K562 (cell line): ENCODE results near the gene BACE1-AS. TPM values are rescaled to one million over a fixed set of nuclear protein-coding genes. Genes with fewer than 3 reads are reported as not detected.

ENCODE experiments used
- ATF3 ChIP-seq, 2 experiments: fragments of 450-650 bp in 1 of 2; sonication (generic) in 1 of 2; formaldehyde crosslinking in 1 of 2; IDR thresholded peaks in 1 of 2; conservative IDR thresholded peaks in 1 of 2; 2 replicates each; pipeline versions ENCODE4 v1.6.1 to v1.8.1; 2016 to 2023; ENCODE audit warnings: mild to moderate bottlenecking in 2 of 2, moderate library complexity in 2 of 2, inconsistent platforms in 1 of 2, missing genetic modification reagents in 1 of 2
- GATA2 ChIP-seq: sonication (generic); formaldehyde crosslinking; IDR thresholded peaks from 2 replicates; pipeline ENCODE4 v1.4.0; 2020; ENCODE audit warnings: mild to moderate bottlenecking, missing genetic modification reagents
- GMEB1 ChIP-seq: fragments of 250-450 bp; sonication (Bioruptor Pico); IDR thresholded peaks from 2 replicates; pipeline ENCODE4 v1.4.0; 2020; ENCODE audit warnings: mild to moderate bottlenecking
- HDAC1 ChIP-seq, 2 experiments: fragments of 450-650 bp; IDR thresholded peaks; 2 replicates each; pipeline ENCODE4 v1.6.1; 2016 to 2017; ENCODE audit warnings: inconsistent platforms in 1 of 2, mild to moderate bottlenecking in 1 of 2, moderate library complexity in 1 of 2
- HMBOX1 ChIP-seq: sonication (generic); IDR thresholded peaks from 2 replicates; pipeline ENCODE4 v1.6.1; 2016
- KDM5B ChIP-seq: fragments of 200-600 bp; sonication (generic); IDR thresholded peaks from 2 replicates; pipeline ENCODE4 v1.6.1; 2012; ENCODE audit warnings: low read depth, mild to moderate bottlenecking, moderate library complexity, low read length, control low read depth, inconsistent platforms; ENCODE audit not compliant: insufficient replicate concordance
- MCM2 ChIP-seq: fragments of 450-650 bp; IDR thresholded peaks from 2 replicates; pipeline ENCODE4 v1.6.1; 2017; ENCODE audit warnings: low read depth, mild to moderate bottlenecking
- NCOA1 ChIP-seq: fragments of 450-650 bp; IDR thresholded peaks from 2 replicates; pipeline ENCODE4 v1.6.1; 2016; ENCODE audit warnings: low read depth
- NEUROD1 ChIP-seq: fragments of 150-350 bp; IDR thresholded peaks from 2 replicates; pipeline ENCODE4 v1.6.1; 2014; ENCODE audit warnings: borderline replicate concordance, low read length, low read depth; ENCODE audit not compliant: partially characterized antibody
- PHF20 ChIP-seq: fragments of 450-650 bp; IDR thresholded peaks from 2 replicates; pipeline ENCODE4 v1.6.1; 2018; ENCODE audit not compliant: partially characterized antibody
- PHF8 ChIP-seq: fragments of 200-600 bp; sonication (generic); IDR thresholded peaks from 2 replicates; pipeline ENCODE4 v1.6.1; 2012; ENCODE audit warnings: mixed run types, mild to moderate bottlenecking, inconsistent platforms, low read length, moderate library complexity, borderline replicate concordance
- PRMT5 ChIP-seq: sonication (generic); formaldehyde crosslinking; IDR thresholded peaks from 2 replicates; pipeline ENCODE4 v1.5.0; 2020; ENCODE audit warnings: missing genetic modification reagents
- PRPF4 ChIP-seq: fragments of 200-400 bp; formaldehyde crosslinking; IDR thresholded peaks from one replicate; pipeline ENCODE4 v1.6.1; 2017; ENCODE audit warnings: low read length, low read depth, mild to moderate bottlenecking; ENCODE audit not compliant: insufficient read depth, poor library complexity, severe bottlenecking
- TRIM28 ChIP-seq: fragments of 450-650 bp; IDR thresholded peaks from 2 replicates; pipeline ENCODE4 v1.6.1; 2017
- ZBED1 ChIP-seq: IDR thresholded peaks from 2 replicates; pipeline ENCODE4 v1.6.1; 2014
- ZNF23 ChIP-seq: fragments of 250-450 bp; sonication (Bioruptor Pico); IDR thresholded peaks from 2 replicates; pipeline ENCODE4 v1.4.0; 2020; ENCODE audit warnings: mild to moderate bottlenecking
- ZNF316 ChIP-seq: fragments of 450-650 bp; IDR thresholded peaks from 2 replicates; pipeline ENCODE4 v1.6.1; 2016
- ZNF518B ChIP-seq: fragments of 250-450 bp; sonication (Bioruptor Pico); IDR thresholded peaks from 2 replicates; pipeline ENCODE4 v1.5.0; 2021; ENCODE audit warnings: mild to moderate bottlenecking, moderate library complexity
- ZNF551 ChIP-seq: fragments of 250-450 bp; sonication (Bioruptor Pico); IDR thresholded peaks from 2 replicates; pipeline ENCODE4 v1.5.0; 2021; ENCODE audit warnings: mild to moderate bottlenecking, moderate library complexity
- polyA plus RNA-seq, 8 experiments: library from polyadenylated mRNA; depleted of rRNA in 4 of 8; stranded (reverse) in 5 of 8; unstranded in 3 of 8; fragments of >200 nt; fragmentation: Nextera tagmentation in 2 of 8; fragmentation: Illumina TruSeq in 1 of 8; extraction: Ambion mirVana in 2 of 8; extraction: Trizol in 1 of 8; gene quantifications; 2 replicates each; pipeline versions ENCODE4 v1.2.1 to v1.2.3, GENCODE V29; 2011 to 2014; ENCODE audit warnings: inconsistent platforms in 1 of 8, missing spikeins in 1 of 8
- total RNA-seq, 7 experiments: library from RNA; depleted of rRNA in 6 of 7; stranded (reverse); fragments of >200 nt in 6 of 7; fragmentation: Illumina TruSeq in 2 of 7; extraction: Trizol in 2 of 7; gene quantifications; 2 replicates each; pipeline versions ENCODE4 v1.2.1 to v1.2.3, GENCODE V29; 2011 to 2021; ENCODE audit warnings: low replicate concordance in 1 of 7

The BACE1-AS gene
- total and polyA plus RNA-seq, 9 of the 15 experiments (the other 6 are each of a cell fraction or from before 2014, with no cell fraction given) = 2.2 to 8.2 (median 3.8) TPM

- TF ChIP-seq KDM5B (peak; percentile 53), NEUROD1 (peak; percentile 88), ZNF551 (no peak), NCOA1 (peak; percentile 24; the same call in 1 of the 2 replicates), MCM2 (no peak), HDAC1 (IDR thresholded peaks at IDR 0.05) (peak in 1 of 2 experiments; percentile 94; a peak in 2 of 4 replicates), TRIM28 (no peak), HMBOX1 (no peak), ATF3 (IDR thresholded peaks at IDR 0.05) (peak; percentile 79), ATF3 (CRISPR knock-in tag; conservative IDR thresholded peaks at IDR 0.05) (0 out of 2 replicates have a peak, but pooled peaks have one; percentile 52), PRPF4 (no peak), ZBED1 (no peak), ZNF23 (CRISPR knock-in tag) (no peak), ZNF316 (no peak), ZNF518B (no peak), GMEB1 (peak; percentile 44), GATA2 (CRISPR knock-in tag) (peak; percentile 64; the same call in 1 of the 2 replicates), PRMT5 (CRISPR knock-in tag) (no peak), PHF8 (peak; percentile 59), PHF20 (peak; percentile 12)
Observed at GRCh38 chr11:117327567-117328374, 36.6 kb downstream of the BACE1-AS start, which contains the start of gene CEP164 (continued).
